Measurements from ENCODE around the gene KCNN3.

KCNN3 gene

GRCh38 chr1:154849645-154850131 lies 20.4 kb downstream of the KCNN3 start:
- ChIA-PET CTCF (interaction anchor here (1.1 to 3.3 kb wide), 5 partner anchors 11 to 180 kb away, joined by 3 to 12 read pairs (median 3); no protein-coding TSS in a partner anchor), POLR2A (no interaction called here)
- Histone ChIP-seq H3K9me3 (ENCODE audit: control insufficient read depth, insufficient read depth, low read depth, low read length) (no peaks in the 10 kb centered on the region), H3K4me3 (ENCODE audit: low read depth, low read length) (no peak overlapping the region), H3K27ac (ENCODE audit: extremely low read depth, low read depth, low read length) (no peak overlapping the region), H3K4me1 (ENCODE audit: control insufficient read depth, insufficient read depth, low read length) (no peaks in the 10 kb centered on the region), H3K36me3 (ENCODE audit: control insufficient read depth in 2 of 2, insufficient read depth in 1 of 2, low read length in 2 of 2) (no peaks in the 10 kb centered on the region)
- TF ChIP-seq ZIC2 (tag by site-specific recombination; IDR thresholded peaks at IDR 0.05): peak; percentile 81
- peak; percentile 67; the same call in 1 of the 2 replicates for TF ChIP-seq ZBTB44 (tag by site-specific recombination; IDR thresholded peaks at IDR 0.05)
- TF ChIP-seq ZFP3 (tag by site-specific recombination; IDR thresholded peaks at IDR 0.05; ENCODE audit: low read depth): no peak
- 0 out of 2 replicates have a peak, but pooled peaks have one; percentile 38 for TF ChIP-seq GLIS2 (tag by site-specific recombination; IDR thresholded peaks at IDR 0.05)
- peak; percentile 40 for TF ChIP-seq GLIS1 (tag by site-specific recombination; IDR thresholded peaks at IDR 0.05)
- no peak for TF ChIP-seq ZBTB26 (tag by site-specific recombination; optimal IDR thresholded peaks at IDR 0.05)
- TF ChIP-seq PRDM10 (tag by site-specific recombination; IDR thresholded peaks at IDR 0.05): 0 out of 2 replicates have a peak, but pooled peaks have one; percentile 24
- peak; percentile 76 for TF ChIP-seq WT1 (tag by site-specific recombination; IDR thresholded peaks at IDR 0.05)

- Histone ChIP-seq H3K36me3 (ENCODE audit: control insufficient read depth in 2 of 2, insufficient read depth in 1 of 2, low read length in 2 of 2) (no peaks in the 10 kb centered on the region), H3K4me3 (ENCODE audit: low read depth, low read length) (no peak overlapping the region), H3K9me3 (ENCODE audit: control insufficient read depth, insufficient read depth, low read depth, low read length) (no peaks in the 10 kb centered on the region), H3K27ac (ENCODE audit: extremely low read depth, low read depth, low read length) (no peak overlapping the region), H3K4me1 (ENCODE audit: control insufficient read depth, insufficient read depth, low read length) (no peaks in the 10 kb centered on the region)
- ChIA-PET POLR2A (no interaction called here), CTCF (interaction anchor here (0.8 to 3.3 kb wide), 4 partner anchors 12 to 81 kb away, joined by 3 to 12 read pairs (median 3); no protein-coding TSS in a partner anchor)
- TF ChIP-seq WT1 (tag by site-specific recombination; IDR thresholded peaks at IDR 0.05) (no peak), ZNF501 (tag by site-specific recombination; IDR thresholded peaks at IDR 0.05) (no peak), ZFP37 (tag by site-specific recombination; IDR thresholded peaks at IDR 0.05) (no peak), HOXD13 (CRISPR knock-in tag; IDR thresholded peaks at IDR 0.05; ENCODE audit: borderline replicate concordance) (no peak)
These were observed 21.1 kb downstream of the KCNN3 start for GRCh38 chr1:154848983-154849382.

- TF ChIP-seq ZFP3 (tag by site-specific recombination; IDR thresholded peaks at IDR 0.05; ENCODE audit: low read depth): no peak
- no peak for TF ChIP-seq ZNF362 (tag by site-specific recombination; IDR thresholded peaks at IDR 0.05)
- peak; percentile 84 for TF ChIP-seq PRDM10 (tag by site-specific recombination; IDR thresholded peaks at IDR 0.05)
- H3K9me3 ChIP-seq (ENCODE audit: control insufficient read depth, insufficient read depth, low read depth, low read length): no peaks in the 10 kb centered on the region
- ChIA-PET POLR2A (no interaction called here), CTCF (interaction anchor here (0.7 to 3.3 kb wide), 2 partner anchors 15 to 31 kb away, joined by 3 to 12 read pairs; no protein-coding TSS in a partner anchor)
- no peaks in the 10 kb centered on the region for H3K4me1 ChIP-seq (ENCODE audit: control insufficient read depth, insufficient read depth, low read length)
- no peak overlapping the region for H3K4me3 ChIP-seq (ENCODE audit: low read depth, low read length)
- no peak overlapping the region for H3K27ac ChIP-seq (ENCODE audit: extremely low read depth, low read depth, low read length)
- no peaks in the 10 kb centered on the region for H3K36me3 ChIP-seq (ENCODE audit: control insufficient read depth in 2 of 2, insufficient read depth in 1 of 2, low read length in 2 of 2)
These were observed 22.2 kb downstream of the KCNN3 start for GRCh38 chr1:154847891-154848290.
